Lower lobe of right lung (tissue), 2 donors: Measurements from ENCODE around the gene FBH1. TPM values are rescaled to one million over a fixed set of nuclear protein-coding genes. Genes with fewer than 3 reads are reported as not detected.

Experiments used
- ATAC-seq, 2 donors: fragments of 200-7000 bp; cut with Tn5 transposase; one replicate each; pipeline ENCODE4 v1.9.1; 2020 to 2022; ENCODE audit warnings: mild to moderate bottlenecking in 2 of 2, moderate library complexity in 2 of 2
- DNase-seq: peaks from one replicate; pipeline ENCODE4 v3.0.0-alpha.2; 2020
- H3K27ac ChIP-seq: fragments of 200-600 bp; one replicate; pipeline ENCODE4 v1.8.0; 2022
- H3K27me3 ChIP-seq: fragments of 200-600 bp; one replicate; pipeline ENCODE4 v1.8.0; 2022; ENCODE audit warnings: low read depth
- H3K36me3 ChIP-seq: fragments of 200-600 bp; one replicate; pipeline ENCODE4 v1.8.0; 2022; ENCODE audit warnings: mild to moderate bottlenecking
- H3K4me1 ChIP-seq: fragments of 200-600 bp; one replicate; pipeline ENCODE4 v1.8.0; 2022
- H3K4me3 ChIP-seq: fragments of 200-600 bp; one replicate; pipeline ENCODE4 v1.8.0; 2022; ENCODE audit warnings: mild to moderate bottlenecking
- H3K9me3 ChIP-seq: fragments of 200-600 bp; one replicate; pipeline ENCODE4 v1.8.0; 2022
- CTCF ChIP-seq: fragments of 200-600 bp; IDR thresholded peaks from one replicate; pipeline ENCODE4 v1.8.0; 2022; ENCODE audit warnings: antibody characterized with exemption, mild to moderate bottlenecking
- intact Hi-C: fragments of 100-400 bp; cut with DNase I; formaldehyde crosslinking; loops from one replicate; pipeline ENCODE4 v1.11.0; 2022
- total RNA-seq: library from RNA; stranded (reverse); fragmentation: NEBNext Ultra II Directional; extraction: Animal tissue kit (Norgen Biotek cat#: 25700); gene quantifications from one replicate; pipeline ENCODE4 v1.2.1, GENCODE V29; 2021
- donor health status: DM: no; HTN: yes; CAD: no; lungs with severe emphysema.

FBH1 gene
- total RNA-seq, 1 donor from 2014 or later = 64.7 TPM

- H3K27me3 ChIP-seq = no peaks in the 10 kb centered on the region
- ATAC-seq (no peak), DNase-seq (no peak)
- peaks cover 57% of the 10 kb centered on the region for H3K36me3 ChIP-seq
- no peaks in the 10 kb centered on the region for H3K9me3 ChIP-seq
- TF ChIP-seq CTCF = no peak
- no peak overlapping the region for H3K4me3 ChIP-seq
- intact Hi-C loops = no loop called here
- H3K4me1 ChIP-seq = peaks cover 11% of the 10 kb centered on the region
- H3K27ac ChIP-seq = no peak overlapping the region
Measured at GRCh38 chr10:5937016-5937415, 47.0 kb downstream of the FBH1 start.

- H3K36me3 ChIP-seq = peaks cover 52% of the 10 kb centered on the region
- no peak for ATAC-seq
- H3K27ac ChIP-seq = no peak overlapping the region
- H3K9me3 ChIP-seq = no peaks in the 10 kb centered on the region
- no peak for DNase-seq
- H3K4me3 ChIP-seq = no peak overlapping the region
- H3K27me3 ChIP-seq = no peaks in the 10 kb centered on the region
- intact Hi-C loops = no loop called here
- peaks cover 23% of the 10 kb centered on the region for H3K4me1 ChIP-seq
- TF ChIP-seq CTCF = no peak
Measured at GRCh38 chr10:5938291-5938690, 48.2 kb downstream of the FBH1 start.

GRCh38 chr10:5940807-5941218 is 50.8 kb downstream of the FBH1 start:
- Histone ChIP-seq H3K27ac (peak overlapping the region; percentile 78), H3K27me3 (no peaks in the 10 kb centered on the region), H3K9me3 (no peaks in the 10 kb centered on the region), H3K36me3 (peaks cover 32% of the 10 kb centered on the region), H3K4me3 (no peak overlapping the region), H3K4me1 (peaks cover 45% of the 10 kb centered on the region)
- no peak for TF ChIP-seq CTCF
- DNase-seq = no peak
- intact Hi-C loops = no loop called here
- no peak for ATAC-seq

- intact Hi-C loops = no loop called here
- no peak for TF ChIP-seq CTCF
- H3K4me1 ChIP-seq = peaks cover 51% of the 10 kb centered on the region
- H3K27me3 ChIP-seq = no peaks in the 10 kb centered on the region
- peaks cover 24% of the 10 kb centered on the region for H3K36me3 ChIP-seq
- H3K9me3 ChIP-seq = no peaks in the 10 kb centered on the region
- DNase-seq = peak; percentile 24
- peak overlapping the region; percentile 78 for H3K27ac ChIP-seq
- no peak for ATAC-seq
- H3K4me3 ChIP-seq = no peak overlapping the region
Measured at GRCh38 chr10:5941579-5941978, 51.5 kb downstream of the FBH1 start.

GRCh38 chr10:5942001-5942400 is 52.0 kb downstream of the FBH1 start:
- Histone ChIP-seq H3K36me3 (peaks cover 20% of the 10 kb centered on the region), H3K4me3 (peak overlapping the region; percentile 19)

More at GRCh38 chr10:5942001-5942400, 52.0 kb downstream of the FBH1 start:
- peak overlapping the region; percentile 78 for H3K27ac ChIP-seq
- H3K4me1 ChIP-seq = peaks cover 55% of the 10 kb centered on the region
- no peaks in the 10 kb centered on the region for H3K9me3 ChIP-seq
- no peaks in the 10 kb centered on the region for H3K27me3 ChIP-seq
- ATAC-seq = no peak
- no peak for TF ChIP-seq CTCF
- peak; percentile 43 for DNase-seq
- intact Hi-C loops = no loop called here
